K562 (cell line): ENCODE data around the gene PTP4A2. TPM values are rescaled to one million over a fixed set of nuclear protein-coding genes. Genes with fewer than 3 reads are reported as not detected.

Source experiments
- HDAC8 ChIP-seq: fragments of 450-650 bp; IDR thresholded peaks from 2 replicates; pipeline ENCODE4 v1.6.1; 2016; ENCODE audit warnings: mild to moderate bottlenecking, missing genetic modification characterization, moderate library complexity, missing compliant biosample characterization
- L3MBTL2 ChIP-seq: fragments of 450-650 bp; IDR thresholded peaks from 2 replicates; pipeline ENCODE4 v1.6.1; 2016; ENCODE audit warnings: mild to moderate bottlenecking, moderate library complexity
- MIER1 ChIP-seq: fragments of 450-650 bp; IDR thresholded peaks from 2 replicates; pipeline ENCODE4 v1.6.1; 2016; ENCODE audit warnings: antibody characterized with exemption, mild to moderate bottlenecking, low read depth
- NCOR1 ChIP-seq: fragments of 450-650 bp; IDR thresholded peaks from 2 replicates; pipeline ENCODE4 v1.6.1; 2016; ENCODE audit warnings: mild to moderate bottlenecking, moderate library complexity
- POU5F1 ChIP-seq: fragments of 150-350 bp; IDR thresholded peaks from 2 replicates; pipeline ENCODE4 v1.6.1; 2014; ENCODE audit warnings: borderline replicate concordance, low read length, low read depth, mild to moderate bottlenecking; ENCODE audit not compliant: partially characterized antibody
- SLC30A9 ChIP-seq: fragments of 250-450 bp; sonication (Bioruptor Pico); IDR thresholded peaks from 2 replicates; pipeline ENCODE4 v1.8.0; 2022; ENCODE audit warnings: mild to moderate bottlenecking, moderate library complexity
- TFAM ChIP-seq: fragments of 250-450 bp; sonication (Bioruptor Pico); conservative IDR thresholded peaks from 2 replicates; pipeline ENCODE4 v1.5.0; 2021; ENCODE audit warnings: mild to moderate bottlenecking, moderate library complexity
- TSC22D4 ChIP-seq: fragments of 450-650 bp; IDR thresholded peaks from 2 replicates; pipeline ENCODE4 v1.6.1; 2016; ENCODE audit warnings: missing genetic modification characterization, missing biosample characterization, control low read depth
- ZNF184 ChIP-seq: sonication (generic); formaldehyde crosslinking; IDR thresholded peaks from 2 replicates; pipeline ENCODE4 v1.5.0; 2020; ENCODE audit warnings: missing genetic modification reagents
- ZNF324 ChIP-seq: fragments of 250-450 bp; sonication (Bioruptor Pico); IDR thresholded peaks from 2 replicates; pipeline ENCODE4 v1.4.0; 2020; ENCODE audit warnings: mild to moderate bottlenecking
- polyA plus RNA-seq, 8 experiments: library from polyadenylated mRNA; depleted of rRNA in 4 of 8; stranded (reverse) in 5 of 8; unstranded in 3 of 8; fragments of >200 nt; fragmentation: Nextera tagmentation in 2 of 8; fragmentation: Illumina TruSeq in 1 of 8; extraction: Ambion mirVana in 2 of 8; extraction: Trizol in 1 of 8; gene quantifications; 2 replicates each; pipeline versions ENCODE4 v1.2.1 to v1.2.3, GENCODE V29; 2011 to 2014; ENCODE audit warnings: inconsistent platforms in 1 of 8, missing spikeins in 1 of 8
- total RNA-seq, 7 experiments: library from RNA; depleted of rRNA in 6 of 7; stranded (reverse); fragments of >200 nt in 6 of 7; fragmentation: Illumina TruSeq in 2 of 7; extraction: Trizol in 2 of 7; gene quantifications; 2 replicates each; pipeline versions ENCODE4 v1.2.1 to v1.2.3, GENCODE V29; 2011 to 2021; ENCODE audit warnings: low replicate concordance in 1 of 7
- TF ChIP-seq, protein P1 (sequence below): fragments of 250-450 bp; sonication (Bioruptor Pico); IDR thresholded peaks from 2 replicates; pipeline ENCODE4 v1.4.0; 2020; ENCODE audit warnings: mild to moderate bottlenecking, moderate library complexity
- TF ChIP-seq, protein P2 (sequence below): fragments of 450-650 bp; IDR thresholded peaks from 2 replicates; pipeline ENCODE4 v1.6.1; 2016; ENCODE audit warnings: low read depth, mild to moderate bottlenecking, moderate library complexity
- TF ChIP-seq, protein P3 (sequence below): fragments of 250-450 bp; sonication (Bioruptor Pico); IDR thresholded peaks from 2 replicates; pipeline ENCODE4 v1.5.0; 2021
- TF ChIP-seq, protein P4 (sequence below), 2 experiments: fragments of 450-650 bp; IDR thresholded peaks; 2 replicates each; pipeline ENCODE4 v1.6.1; 2016
- TF ChIP-seq, protein P5 (sequence below): sonication (generic); formaldehyde crosslinking; IDR thresholded peaks from 2 replicates; pipeline ENCODE4 v1.4.0; 2020; ENCODE audit warnings: mild to moderate bottlenecking, missing genetic modification reagents
- TF ChIP-seq, protein P6 (sequence below): fragments of 250-450 bp; sonication (Bioruptor Pico); IDR thresholded peaks from 2 replicates; pipeline ENCODE4 v1.4.0; 2020

The PTP4A2 gene
- total and polyA plus RNA-seq, 9 of the 15 experiments (the other 6 are each of a cell fraction or from before 2014, with no cell fraction given) = 197 to 870 (median 480) TPM

DNA sequence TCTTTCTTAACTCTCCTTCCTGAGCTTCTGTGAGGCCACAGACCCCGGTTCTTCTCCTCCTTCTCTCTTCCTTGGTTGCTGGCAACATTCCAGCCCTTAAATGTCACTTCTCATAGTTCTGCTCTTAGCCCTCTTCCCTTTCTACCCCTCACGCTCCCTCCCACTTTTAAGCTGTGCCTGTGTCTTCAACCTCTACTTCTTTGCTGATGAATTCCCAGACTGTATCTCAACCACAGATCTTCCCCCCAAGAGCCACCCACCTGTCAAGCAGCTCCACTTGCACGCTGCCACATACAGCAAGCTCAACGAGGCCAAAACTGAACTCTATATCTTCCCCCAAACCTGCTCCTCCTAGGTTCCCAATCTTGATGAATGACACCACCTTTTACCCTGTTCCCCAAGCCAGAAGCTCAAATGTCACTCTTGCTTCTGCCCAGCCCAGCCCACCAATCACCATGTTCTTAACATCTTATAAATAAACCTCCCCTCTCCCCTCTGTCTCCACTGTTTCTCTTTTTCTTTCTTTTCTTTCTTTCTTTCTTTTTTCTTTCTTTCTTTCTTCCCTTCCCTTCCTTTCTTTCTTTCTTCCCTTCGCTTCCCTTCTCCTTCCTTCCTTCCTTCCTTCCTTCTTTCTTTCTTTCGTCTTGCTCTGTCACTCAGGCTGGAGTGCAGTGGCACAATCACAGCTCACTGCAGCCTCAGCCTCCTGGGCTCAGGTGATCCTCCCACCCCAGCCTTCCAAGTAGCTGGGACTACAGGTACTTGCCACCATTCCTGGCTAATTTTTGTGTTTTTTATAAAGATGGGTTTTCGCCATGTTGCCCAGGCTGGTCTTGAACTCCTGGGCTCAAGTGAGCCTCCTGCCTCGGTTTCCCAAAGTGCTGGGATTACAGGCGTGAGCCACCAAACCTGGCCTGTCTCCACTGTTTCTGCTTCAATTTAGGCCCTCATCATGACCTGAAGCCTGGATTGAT lies 19.8 kb upstream of the PTP4A2 start (continued):
- no peak for TF ChIP-seq TFAM
- TF ChIP-seq, protein P1, sequence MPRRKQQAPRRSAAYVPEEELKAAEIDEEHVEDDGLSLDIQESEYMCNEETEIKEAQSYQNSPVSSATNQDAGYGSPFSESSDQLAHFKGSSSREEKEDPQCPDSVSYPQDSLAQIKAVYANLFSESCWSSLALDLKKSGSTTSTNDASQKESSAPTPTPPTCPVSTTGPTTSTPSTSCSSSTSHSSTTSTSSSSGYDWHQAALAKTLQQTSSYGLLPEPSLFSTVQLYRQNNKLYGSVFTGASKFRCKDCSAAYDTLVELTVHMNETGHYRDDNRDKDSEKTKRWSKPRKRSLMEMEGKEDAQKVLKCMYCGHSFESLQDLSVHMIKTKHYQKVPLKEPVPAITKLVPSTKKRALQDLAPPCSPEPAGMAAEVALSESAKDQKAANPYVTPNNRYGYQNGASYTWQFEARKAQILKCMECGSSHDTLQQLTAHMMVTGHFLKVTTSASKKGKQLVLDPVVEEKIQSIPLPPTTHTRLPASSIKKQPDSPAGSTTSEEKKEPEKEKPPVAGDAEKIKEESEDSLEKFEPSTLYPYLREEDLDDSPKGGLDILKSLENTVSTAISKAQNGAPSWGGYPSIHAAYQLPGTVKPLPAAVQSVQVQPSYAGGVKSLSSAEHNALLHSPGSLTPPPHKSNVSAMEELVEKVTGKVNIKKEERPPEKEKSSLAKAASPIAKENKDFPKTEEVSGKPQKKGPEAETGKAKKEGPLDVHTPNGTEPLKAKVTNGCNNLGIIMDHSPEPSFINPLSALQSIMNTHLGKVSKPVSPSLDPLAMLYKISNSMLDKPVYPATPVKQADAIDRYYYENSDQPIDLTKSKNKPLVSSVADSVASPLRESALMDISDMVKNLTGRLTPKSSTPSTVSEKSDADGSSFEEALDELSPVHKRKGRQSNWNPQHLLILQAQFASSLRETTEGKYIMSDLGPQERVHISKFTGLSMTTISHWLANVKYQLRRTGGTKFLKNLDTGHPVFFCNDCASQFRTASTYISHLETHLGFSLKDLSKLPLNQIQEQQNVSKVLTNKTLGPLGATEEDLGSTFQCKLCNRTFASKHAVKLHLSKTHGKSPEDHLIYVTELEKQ (CRISPR knock-in tag) = no peak
- no peak for TF ChIP-seq HDAC8 (tag)
- TF ChIP-seq, protein P2, sequence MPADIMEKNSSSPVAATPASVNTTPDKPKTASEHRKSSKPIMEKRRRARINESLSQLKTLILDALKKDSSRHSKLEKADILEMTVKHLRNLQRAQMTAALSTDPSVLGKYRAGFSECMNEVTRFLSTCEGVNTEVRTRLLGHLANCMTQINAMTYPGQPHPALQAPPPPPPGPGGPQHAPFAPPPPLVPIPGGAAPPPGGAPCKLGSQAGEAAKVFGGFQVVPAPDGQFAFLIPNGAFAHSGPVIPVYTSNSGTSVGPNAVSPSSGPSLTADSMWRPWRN = no peak; the same call in 1 of the 2 replicates
- TF ChIP-seq, protein P3, sequence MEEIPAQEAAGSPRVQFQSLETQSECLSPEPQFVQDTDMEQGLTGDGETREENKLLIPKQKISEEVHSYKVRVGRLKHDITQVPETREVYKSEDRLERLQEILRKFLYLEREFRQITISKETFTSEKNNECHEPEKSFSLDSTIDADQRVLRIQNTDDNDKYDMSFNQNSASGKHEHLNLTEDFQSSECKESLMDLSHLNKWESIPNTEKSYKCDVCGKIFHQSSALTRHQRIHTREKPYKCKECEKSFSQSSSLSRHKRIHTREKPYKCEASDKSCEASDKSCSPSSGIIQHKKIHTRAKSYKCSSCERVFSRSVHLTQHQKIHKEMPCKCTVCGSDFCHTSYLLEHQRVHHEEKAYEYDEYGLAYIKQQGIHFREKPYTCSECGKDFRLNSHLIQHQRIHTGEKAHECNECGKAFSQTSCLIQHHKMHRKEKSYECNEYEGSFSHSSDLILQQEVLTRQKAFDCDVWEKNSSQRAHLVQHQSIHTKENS (CRISPR knock-in tag) = no peak
- TF ChIP-seq POU5F1 = no peak
- TF ChIP-seq, protein P4, sequence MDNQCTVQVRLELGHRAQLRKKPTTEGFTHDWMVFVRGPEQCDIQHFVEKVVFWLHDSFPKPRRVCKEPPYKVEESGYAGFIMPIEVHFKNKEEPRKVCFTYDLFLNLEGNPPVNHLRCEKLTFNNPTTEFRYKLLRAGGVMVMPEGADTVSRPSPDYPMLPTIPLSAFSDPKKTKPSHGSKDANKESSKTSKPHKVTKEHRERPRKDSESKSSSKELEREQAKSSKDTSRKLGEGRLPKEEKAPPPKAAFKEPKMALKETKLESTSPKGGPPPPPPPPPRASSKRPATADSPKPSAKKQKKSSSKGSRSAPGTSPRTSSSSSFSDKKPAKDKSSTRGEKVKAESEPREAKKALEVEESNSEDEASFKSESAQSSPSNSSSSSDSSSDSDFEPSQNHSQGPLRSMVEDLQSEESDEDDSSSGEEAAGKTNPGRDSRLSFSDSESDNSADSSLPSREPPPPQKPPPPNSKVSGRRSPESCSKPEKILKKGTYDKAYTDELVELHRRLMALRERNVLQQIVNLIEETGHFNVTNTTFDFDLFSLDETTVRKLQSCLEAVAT (IDR thresholded peaks at IDR 0.05) = peak; percentile 81 to 86
- TF ChIP-seq TSC22D4 = no peak
- TF ChIP-seq, protein P5, sequence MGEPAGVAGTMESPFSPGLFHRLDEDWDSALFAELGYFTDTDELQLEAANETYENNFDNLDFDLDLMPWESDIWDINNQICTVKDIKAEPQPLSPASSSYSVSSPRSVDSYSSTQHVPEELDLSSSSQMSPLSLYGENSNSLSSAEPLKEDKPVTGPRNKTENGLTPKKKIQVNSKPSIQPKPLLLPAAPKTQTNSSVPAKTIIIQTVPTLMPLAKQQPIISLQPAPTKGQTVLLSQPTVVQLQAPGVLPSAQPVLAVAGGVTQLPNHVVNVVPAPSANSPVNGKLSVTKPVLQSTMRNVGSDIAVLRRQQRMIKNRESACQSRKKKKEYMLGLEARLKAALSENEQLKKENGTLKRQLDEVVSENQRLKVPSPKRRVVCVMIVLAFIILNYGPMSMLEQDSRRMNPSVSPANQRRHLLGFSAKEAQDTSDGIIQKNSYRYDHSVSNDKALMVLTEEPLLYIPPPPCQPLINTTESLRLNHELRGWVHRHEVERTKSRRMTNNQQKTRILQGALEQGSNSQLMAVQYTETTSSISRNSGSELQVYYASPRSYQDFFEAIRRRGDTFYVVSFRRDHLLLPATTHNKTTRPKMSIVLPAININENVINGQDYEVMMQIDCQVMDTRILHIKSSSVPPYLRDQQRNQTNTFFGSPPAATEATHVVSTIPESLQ (CRISPR knock-in tag) = no peak
- peak; percentile 47 for TF ChIP-seq NCOR1
- no peak for TF ChIP-seq ZNF324 (CRISPR knock-in tag)
- TF ChIP-seq ZNF184 = no peak
- TF ChIP-seq, protein P6, sequence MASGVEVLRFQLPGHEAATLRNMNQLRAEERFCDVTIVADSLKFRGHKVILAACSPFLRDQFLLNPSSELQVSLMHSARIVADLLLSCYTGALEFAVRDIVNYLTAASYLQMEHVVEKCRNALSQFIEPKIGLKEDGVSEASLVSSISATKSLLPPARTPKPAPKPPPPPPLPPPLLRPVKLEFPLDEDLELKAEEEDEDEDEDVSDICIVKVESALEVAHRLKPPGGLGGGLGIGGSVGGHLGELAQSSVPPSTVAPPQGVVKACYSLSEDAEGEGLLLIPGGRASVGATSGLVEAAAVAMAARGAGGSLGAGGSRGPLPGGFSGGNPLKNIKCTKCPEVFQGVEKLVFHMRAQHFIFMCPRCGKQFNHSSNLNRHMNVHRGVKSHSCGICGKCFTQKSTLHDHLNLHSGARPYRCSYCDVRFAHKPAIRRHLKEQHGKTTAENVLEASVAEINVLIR (CRISPR knock-in tag) = no peak
- no peak for TF ChIP-seq SLC30A9 (CRISPR knock-in tag)
- TF ChIP-seq MIER1 = peak; percentile 48; the same call in 1 of the 2 replicates
- peak; percentile 97 for TF ChIP-seq L3MBTL2
